Subcutaneous adipose tissue (tissue), 4 donors: ENCODE data around the gene POLR2L. TPM values are rescaled to one million over a fixed set of nuclear protein-coding genes. Genes with fewer than 3 reads are reported as not detected.

Experiments used
- total RNA-seq, 4 donors: library from RNA; depleted of rRNA; stranded (reverse); fragments of >200 nt; gene quantifications; one replicate each; pipeline ENCODE4 v1.1.0, GENCODE V29; 2016
- TF ChIP-seq, protein P1 (sequence below): fragments of 450-650 bp; IDR thresholded peaks from one replicate; pipeline ENCODE4 v1.5.1; 2016; ENCODE audit warnings: low read depth, mild to moderate bottlenecking, control low read depth, antibody characterized with exemption, moderate library complexity

POLR2L gene
- total RNA-seq, 4 donors from 2014 or later, result 80.7 to 158 (median 117) TPM

DNA sequence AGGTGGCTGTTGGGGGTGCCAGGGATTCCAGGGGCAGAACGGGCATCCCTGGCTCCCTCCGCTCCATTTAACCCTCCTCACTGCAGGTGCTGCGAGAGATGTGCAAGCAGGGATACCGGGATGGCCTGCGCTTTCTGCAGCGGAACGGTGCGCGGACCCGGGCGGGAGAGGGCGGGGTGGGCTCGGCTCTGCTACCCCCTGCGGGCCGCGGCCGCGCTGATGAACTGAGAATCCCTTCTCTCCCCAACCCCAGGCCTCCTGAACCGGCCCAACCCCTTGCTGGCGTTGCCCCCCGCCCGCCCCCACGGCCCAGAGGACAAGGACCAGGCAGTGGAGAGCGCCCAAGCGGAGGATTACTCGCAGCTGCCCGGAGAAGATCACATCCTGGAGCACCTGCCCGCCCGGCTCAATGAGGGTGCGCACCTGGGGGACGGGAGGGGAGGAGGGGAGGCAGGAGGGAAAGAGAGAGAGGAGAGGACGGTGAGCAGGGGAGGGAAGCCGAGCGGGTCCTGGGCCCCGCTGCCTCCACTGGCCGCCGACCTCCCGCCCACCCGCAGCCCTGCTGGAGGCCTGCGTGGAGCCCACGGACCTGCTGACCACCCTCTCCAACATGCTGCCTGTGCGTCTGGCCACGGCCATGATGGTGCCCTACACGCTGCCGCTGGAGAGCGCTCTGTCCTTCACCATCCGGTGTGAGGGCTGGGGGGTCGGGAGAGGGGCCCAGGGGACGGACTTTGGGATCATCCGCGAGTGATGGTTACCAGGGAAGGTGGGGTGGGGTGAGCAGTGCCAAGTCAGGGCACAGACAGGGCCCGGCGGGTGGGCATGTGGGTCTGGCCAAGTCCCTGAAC is 18.7 kb downstream of the POLR2L start:
- TF ChIP-seq, protein P1, sequence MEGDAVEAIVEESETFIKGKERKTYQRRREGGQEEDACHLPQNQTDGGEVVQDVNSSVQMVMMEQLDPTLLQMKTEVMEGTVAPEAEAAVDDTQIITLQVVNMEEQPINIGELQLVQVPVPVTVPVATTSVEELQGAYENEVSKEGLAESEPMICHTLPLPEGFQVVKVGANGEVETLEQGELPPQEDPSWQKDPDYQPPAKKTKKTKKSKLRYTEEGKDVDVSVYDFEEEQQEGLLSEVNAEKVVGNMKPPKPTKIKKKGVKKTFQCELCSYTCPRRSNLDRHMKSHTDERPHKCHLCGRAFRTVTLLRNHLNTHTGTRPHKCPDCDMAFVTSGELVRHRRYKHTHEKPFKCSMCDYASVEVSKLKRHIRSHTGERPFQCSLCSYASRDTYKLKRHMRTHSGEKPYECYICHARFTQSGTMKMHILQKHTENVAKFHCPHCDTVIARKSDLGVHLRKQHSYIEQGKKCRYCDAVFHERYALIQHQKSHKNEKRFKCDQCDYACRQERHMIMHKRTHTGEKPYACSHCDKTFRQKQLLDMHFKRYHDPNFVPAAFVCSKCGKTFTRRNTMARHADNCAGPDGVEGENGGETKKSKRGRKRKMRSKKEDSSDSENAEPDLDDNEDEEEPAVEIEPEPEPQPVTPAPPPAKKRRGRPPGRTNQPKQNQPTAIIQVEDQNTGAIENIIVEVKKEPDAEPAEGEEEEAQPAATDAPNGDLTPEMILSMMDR, result no peak

DNA sequence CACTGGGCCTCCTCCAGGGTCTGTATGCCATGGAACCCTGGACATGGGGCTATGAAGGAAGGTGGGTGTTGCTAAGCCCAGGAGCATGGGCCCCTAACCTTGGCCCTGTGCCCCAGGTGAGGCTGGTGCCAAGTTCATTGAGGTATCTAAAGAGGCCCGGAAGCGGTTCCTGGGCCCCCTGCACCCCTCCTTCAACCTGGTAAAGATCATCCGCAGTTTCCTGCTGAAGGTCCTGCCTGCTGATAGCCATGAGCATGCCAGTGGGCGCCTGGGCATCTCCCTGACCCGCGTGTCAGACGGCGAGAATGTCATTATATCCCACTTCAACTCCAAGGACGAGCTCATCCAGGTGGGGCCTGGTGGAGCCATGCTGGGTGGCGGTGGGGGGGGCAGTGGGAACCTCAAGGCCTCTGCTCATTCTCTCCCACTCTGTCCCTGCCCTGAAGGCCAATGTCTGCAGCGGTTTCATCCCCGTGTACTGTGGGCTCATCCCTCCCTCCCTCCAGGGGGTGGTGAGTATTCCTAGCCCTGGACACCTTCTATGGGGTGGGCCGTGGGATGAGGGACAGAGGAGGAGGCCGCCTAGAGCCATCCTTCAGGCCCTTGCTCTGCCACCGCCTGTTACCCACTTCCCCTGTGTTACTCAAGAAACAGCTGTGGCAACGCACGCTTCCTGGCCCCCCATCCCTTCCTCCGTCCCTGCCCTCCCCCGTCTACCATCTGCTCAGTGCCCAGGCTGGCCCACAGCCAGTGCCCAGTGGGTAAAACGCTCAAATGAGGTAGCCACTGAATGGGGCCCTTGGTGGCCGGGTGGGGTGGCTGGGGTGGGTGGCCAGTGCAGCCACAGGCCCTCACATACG is 20.6 kb downstream of the POLR2L start:
- TF ChIP-seq, protein P1, result no peak

DNA sequence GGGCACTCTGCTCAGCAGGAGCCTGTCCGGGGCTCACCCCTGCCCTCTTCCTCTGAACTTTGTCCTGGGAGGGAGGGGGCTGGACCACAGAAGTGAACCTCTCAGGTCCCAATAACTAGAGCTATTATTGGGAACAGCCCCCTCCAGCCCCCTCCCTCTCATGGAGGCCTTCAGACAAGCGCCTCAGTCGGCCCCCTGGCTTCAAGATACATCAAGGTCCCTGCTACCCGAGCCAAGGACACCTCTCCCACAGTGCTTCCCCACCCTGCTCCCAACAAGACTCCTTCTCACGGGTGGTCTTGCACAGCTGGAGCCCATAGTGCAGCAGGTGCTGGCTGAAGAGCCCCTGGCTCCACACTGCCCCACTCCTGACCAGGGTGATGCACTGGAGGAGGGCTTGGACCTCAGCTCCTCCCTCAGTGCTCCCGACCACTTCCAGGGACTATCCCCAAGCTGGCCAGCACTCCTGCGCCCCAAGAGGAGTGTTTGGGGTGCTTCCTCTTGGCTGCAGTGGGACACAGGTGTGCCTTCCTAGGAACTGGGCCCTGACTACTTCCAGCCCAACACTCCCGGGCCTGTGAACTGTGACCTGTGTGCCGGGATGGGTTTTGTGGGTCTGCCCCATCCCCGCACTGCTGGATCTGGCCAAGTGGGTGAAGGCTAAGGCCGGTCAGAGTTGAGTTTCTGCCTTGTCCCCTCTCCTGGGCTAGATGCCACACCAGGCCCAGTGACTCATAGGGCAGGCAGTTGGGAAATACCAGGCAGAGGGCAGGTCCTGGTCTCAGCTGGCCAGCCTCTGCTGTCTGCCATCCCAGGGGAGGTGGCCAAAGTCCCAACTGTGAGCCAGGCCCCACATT is 21.4 kb downstream of the POLR2L start:
- TF ChIP-seq, protein P1, result no peak

DNA sequence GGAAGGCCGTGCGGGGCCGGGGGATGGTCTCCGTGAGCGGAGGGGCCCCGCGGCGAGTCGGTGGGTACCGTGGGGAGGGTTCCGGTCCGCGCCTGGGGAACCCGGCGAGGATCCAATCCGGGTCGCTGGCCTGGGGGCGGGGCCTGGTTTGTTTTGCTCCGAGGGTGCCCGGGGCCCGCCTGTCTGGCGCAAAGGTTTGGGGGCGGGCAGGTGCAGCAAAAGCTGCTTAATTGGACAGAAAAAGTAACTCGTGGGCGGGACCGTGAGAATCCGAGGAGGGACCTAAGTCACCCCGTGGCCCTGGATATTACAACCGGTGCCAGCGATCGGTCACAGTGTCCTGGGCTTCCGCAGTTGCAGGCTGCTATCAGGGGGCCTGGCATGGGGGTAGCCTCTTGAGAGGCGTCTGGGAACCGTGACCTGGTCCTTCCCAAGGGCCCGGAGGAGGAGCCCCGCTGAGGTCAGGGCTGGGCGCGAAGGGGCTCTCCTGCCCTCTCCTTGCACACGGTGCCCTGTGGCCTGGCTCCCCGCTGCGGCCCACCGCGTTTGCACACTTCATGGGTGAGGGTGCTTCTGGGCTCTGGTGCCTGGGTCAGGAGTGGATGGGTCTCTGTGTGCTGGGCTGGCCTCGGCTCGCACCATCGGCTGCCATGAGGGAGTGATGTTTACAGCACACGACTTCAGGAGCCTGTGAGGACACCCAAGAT is 22.2 kb downstream of the POLR2L start:
- TF ChIP-seq, protein P1, result no peak

DNA sequence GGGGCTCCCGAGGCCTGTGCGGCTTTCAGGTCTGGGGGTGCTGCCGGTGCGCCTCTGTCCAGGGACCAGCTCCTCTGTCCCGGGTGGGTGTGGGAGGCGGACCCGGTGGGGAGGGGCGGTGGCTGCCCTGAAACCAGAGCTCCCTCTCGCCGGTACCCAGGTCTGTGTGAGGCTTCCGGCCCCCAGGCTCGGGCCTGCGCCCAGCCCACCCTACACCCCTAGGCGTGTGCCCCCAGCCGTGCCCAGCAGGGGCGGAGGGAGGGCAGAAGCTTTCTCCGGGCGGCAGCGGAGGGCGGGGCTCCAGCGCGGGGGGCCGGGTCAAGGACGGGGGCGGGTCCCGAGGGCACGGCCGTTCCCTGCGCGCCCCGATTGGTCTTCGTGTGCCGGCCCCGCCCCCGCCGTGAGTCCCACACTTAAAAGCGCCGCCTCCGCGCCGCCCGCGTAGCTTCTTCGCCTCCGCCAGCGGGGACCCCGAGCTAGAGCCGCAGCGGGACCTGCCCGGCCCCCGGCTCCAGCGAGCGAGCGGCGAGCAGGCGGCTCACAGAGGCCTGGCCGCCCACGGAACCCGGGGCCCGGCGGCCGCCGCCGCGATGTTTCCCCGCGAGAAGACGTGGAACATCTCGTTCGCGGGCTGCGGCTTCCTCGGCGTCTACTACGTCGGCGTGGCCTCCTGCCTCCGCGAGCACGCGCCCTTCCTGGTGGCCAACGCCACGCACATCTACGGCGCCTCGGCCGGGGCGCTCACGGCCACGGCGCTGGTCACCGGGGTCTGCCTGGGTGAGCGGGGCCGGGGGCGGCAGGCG is 23.0 kb downstream of the POLR2L start:
- TF ChIP-seq, protein P1, result no peak
